Activated CD8-positive, alpha-beta memory T cell treated with anti-CD3 and anti-CD28 coated beads, Interleukin-2, amount 50 U/mL, for 24 hours (primary cell): ENCODE results near the gene PPP5C.
"Not testable (repeated sequence)": the region's sequence is repeated elsewhere in the genome, so short reads cannot be mapped to it uniquely, and the experiment has no call there.

Experiments
- DNase-seq: peaks from one replicate; pipeline ENCODE4 v3.0.0-alpha.2; 2020; ENCODE audit errors: extremely low read depth

The PPP5C gene

GRCh38 chr19:46409191-46409590 is 62.3 kb downstream of the PPP5C start:
- no peak for DNase-seq

- no peak for DNase-seq
Measured at GRCh38 chr19:46410205-46411087, 63.6 kb downstream of the PPP5C start.

GRCh38 chr19:46411088-46411924 is 64.4 kb downstream of the PPP5C start:
- DNase-seq = no peak

- DNase-seq = no peak
Measured at GRCh38 chr19:46411925-46412649, 65.2 kb downstream of the PPP5C start.

- DNase-seq = no peak
Measured at GRCh38 chr19:46412650-46413261, 65.9 kb downstream of the PPP5C start.

- no peak for DNase-seq
Measured at GRCh38 chr19:46413262-46414031, 66.6 kb downstream of the PPP5C start, which contains the start of gene CCDC8. Gene CCDC8, minus strand, starts transcription at chr19:46413564. Its CDS starts 754 bp downstream, at chr19:46412810.

GRCh38 chr19:46414899-46415298 is 68.0 kb downstream of the PPP5C start:
- DNase-seq = not testable (repeated sequence)

- DNase-seq = not testable (repeated sequence)
Measured at GRCh38 chr19:46415804-46416709, 69.2 kb downstream of the PPP5C start.

- DNase-seq = no peak
Measured at GRCh38 chr19:46420056-46420455, 73.2 kb downstream of the PPP5C start.

GRCh38 chr19:46422344-46422743 is 75.5 kb downstream of the PPP5C start:
- DNase-seq = no peak

GRCh38 chr19:46423188-46423587 is 76.3 kb downstream of the PPP5C start:
- no peak for DNase-seq

- no peak for DNase-seq
Measured at GRCh38 chr19:46426035-46426505, 79.2 kb downstream of the PPP5C start.

GRCh38 chr19:46426506-46427162 is 79.7 kb downstream of the PPP5C start:
- no peak for DNase-seq

- no peak for DNase-seq
Measured at GRCh38 chr19:46427518-46428045, 80.7 kb downstream of the PPP5C start.

- no peak for DNase-seq
Measured at GRCh38 chr19:46428239-46429135, 81.6 kb downstream of the PPP5C start, which contains the start of gene PNMA8C. Gene PNMA8C, minus strand, starts transcription at chr19:46428936. Its CDS starts 577 bp downstream, at chr19:46428359.

- no peak for DNase-seq
Measured at GRCh38 chr19:46429999-46430398, 83.1 kb downstream of the PPP5C start.

GRCh38 chr19:46431824-46432223 is 84.9 kb downstream of the PPP5C start:
- DNase-seq = no peak
